Pulmonary artery endothelial cell (primary cell): ENCODE data around the gene AMPD3. TPM values are rescaled to one million over a fixed set of nuclear protein-coding genes. Genes with fewer than 3 reads are reported as not detected.

Source experiments
- DNase-seq: peaks from one replicate; pipeline ENCODE4 v3.0.0-alpha.2; 2011; ENCODE audit warnings: low read depth, low spot score
- total RNA-seq: library from RNA; depleted of rRNA; stranded (reverse); fragments of >200 nt; gene quantifications from 2 replicates; pipeline ENCODE4 v1.2.3, GENCODE V29; 2014

AMPD3 gene
- total RNA-seq, 1 donor from 2014 or later, result 0.66 TPM

- DNase-seq, result no peak
These were observed 5.7 kb downstream of the AMPD3 start for GRCh38 chr11:10460611-10461275.

GRCh38 chr11:10461276-10461790 is 6.3 kb downstream of the AMPD3 start:
- DNase-seq, result no peak

DNA sequence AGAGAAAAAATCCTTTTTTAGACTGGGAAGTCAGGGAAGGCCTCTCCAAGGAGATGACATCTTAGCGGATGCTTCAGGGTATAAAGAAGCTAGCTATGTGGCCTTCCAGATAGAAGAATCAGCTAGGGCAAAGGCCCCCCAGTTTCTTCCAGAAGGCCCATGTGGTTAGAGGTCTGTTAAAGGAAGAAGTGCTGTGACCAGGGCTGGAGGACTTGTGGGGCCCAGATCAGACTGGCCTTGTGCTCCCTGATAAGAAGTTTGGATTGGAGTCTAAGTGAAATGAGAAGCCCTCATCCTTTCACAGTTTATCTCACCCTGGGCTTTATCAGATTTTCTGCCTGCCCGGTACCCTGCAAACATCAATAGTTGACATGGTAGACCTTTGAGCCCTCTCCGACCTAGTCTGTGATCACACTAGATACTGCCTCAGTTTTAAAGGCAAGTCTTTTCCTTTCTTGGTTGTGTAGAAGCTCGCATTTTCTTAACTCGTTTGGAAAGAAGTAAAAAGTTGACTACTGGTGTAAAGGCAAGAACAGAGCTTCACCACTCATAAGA is 7.8 kb downstream of the AMPD3 start:
- DNase-seq, result no peak

DNA sequence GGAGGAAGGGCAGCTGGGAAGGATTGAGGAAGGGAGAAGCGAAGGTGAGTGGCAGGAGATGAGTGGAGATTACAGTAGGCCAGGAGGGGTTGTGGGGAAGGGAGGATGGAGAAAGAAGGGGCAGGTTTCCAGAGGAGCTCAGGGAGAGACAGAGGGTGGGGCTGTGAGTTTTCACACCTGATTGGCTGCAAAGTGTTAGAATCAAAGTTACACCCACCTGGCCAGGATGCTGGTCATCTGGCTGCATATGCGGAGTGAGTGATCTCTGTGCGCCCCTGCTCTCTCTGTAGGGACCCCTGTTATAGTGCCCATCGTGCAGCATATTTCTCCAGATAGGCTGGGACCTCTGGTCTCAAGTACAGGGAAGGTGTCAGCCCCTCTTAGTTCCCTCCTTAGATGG is 18.3 kb downstream of the AMPD3 start:
- no peak for DNase-seq

DNA sequence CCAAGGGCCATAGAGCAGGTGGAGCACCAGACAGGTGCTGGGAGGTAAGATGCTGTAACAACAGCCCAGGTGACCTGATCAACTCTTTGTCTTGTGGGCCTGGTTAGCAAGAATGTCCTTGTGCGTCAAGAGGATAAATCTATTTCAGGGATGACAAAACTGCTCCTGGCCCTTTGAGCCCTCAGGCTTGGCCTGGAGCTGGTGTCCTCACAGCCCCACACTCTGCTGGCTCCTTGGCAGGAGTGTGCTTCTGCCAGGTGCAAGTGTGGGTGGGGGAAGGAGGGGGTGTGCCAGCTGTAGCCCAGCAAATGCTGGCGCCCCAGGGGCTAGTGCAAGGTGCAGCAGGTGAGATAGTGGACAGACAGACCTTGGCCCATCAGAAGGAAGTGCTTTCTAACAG is 19.5 kb downstream of the AMPD3 start:
- no peak for DNase-seq

DNA sequence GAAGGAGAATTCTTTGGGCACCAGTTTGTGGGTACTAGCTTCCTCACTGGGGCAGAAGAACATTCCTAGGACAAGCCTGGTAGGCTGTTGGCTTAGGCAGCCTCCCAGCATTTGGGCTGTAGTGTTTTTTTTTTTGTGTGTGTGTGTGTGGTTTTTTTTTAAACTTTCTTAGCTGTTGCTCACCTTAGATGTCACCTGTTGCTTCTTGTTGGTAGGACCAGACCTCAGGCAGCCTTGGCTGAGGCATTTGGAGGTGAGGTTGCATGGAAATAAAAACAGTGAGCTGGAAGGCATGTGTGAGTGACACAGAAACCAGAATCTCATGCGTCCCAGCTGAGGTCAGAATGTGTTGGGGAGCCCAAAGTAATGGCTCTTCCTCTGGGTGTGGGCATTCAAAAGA is 21.3 kb downstream of the AMPD3 start:
- DNase-seq, result no peak

GRCh38 chr11:10476927-10477689 is 22.0 kb downstream of the AMPD3 start:
- no peak for DNase-seq

- DNase-seq, result no peak
These were observed 22.6 kb downstream of the AMPD3 start for GRCh38 chr11:10477690-10478046.

GRCh38 chr11:10478066-10478465 is 23.0 kb downstream of the AMPD3 start:
- DNase-seq, result no peak

- DNase-seq, result no peak
These were observed 23.8 kb downstream of the AMPD3 start for GRCh38 chr11:10478574-10479550.

DNA sequence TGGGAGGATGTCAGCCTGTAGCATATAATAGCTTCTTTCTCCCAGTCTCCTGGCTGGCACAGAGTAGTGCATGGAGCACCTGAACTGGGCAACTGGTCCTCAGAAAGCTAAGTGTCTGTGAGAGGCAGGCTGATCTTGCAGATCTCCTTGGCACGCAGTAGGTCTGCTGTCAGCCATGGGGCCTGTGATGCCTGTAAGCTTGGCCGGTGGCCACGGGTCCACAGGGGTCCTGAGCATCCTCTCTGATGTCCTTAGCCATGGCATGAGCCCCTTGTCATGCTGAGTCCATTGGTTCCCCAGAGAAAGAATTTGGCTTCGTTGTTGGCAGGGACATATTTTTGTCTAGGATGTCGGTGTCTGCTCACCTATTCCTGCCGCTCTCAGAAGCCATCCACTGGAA is 25.0 kb downstream of the AMPD3 start:
- DNase-seq, result no peak

GRCh38 chr11:10480760-10481159 is 25.7 kb downstream of the AMPD3 start:
- DNase-seq, result no peak

GRCh38 chr11:10481560-10482349 is 26.7 kb downstream of the AMPD3 start:
- DNase-seq, result no peak

DNA sequence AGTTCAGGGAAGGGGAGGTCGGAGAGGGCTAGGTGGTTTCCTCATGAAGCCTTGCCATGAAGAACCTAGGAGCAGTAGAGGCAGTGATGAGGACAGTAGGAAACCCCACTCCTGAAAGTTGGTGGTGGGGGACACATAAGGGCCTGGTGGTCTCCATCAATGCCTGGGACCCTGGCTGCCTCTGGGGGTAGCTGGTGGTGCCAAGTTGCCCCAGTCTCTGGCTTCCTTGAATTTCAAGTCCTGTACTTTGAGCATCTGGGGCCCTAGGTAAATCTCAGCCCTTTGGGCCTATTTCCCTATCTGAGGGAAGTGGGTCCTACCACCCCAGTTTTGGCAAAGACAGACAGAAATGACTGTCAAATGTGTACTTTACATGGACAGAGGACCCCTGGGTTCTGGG is 28.1 kb downstream of the AMPD3 start:
- no peak for DNase-seq

GRCh38 chr11:10483584-10483983 is 28.5 kb downstream of the AMPD3 start:
- no peak for DNase-seq

DNA sequence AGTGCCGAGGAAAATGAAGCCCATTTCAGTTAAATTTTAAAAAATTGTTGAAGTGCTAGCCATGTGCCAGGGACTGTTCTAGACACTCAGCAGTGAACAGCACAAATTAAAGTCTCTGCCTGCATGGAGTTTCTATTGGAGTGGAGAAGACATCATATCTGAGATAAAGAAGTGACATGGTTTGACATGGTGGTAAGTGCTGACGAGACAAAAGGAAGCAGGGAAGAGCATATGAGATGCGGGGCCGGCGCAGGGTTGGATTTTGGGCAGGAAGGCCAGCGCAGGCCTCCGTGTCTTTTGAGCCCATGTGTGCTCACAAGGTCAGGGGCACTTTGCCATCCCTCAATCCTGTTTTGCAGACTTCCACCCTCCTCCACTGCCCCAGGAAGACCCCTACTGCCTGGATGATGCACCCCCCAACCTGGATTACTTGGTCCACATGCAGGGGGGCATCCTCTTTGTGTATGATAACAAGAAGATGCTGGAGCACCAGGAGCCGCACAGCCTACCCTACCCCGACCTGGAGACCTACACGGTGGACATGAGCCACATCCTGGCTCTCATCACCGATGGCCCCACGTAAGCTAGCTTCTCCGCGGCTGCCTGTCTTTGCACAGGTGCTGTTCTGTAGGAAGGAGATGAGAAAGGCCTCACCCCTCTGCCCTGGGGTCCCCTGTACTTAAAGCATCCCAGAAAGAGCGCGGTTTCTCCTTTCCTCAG is 29.6 kb downstream of the AMPD3 start:
- no peak for DNase-seq

GRCh38 chr11:10485646-10486045 is 30.6 kb downstream of the AMPD3 start:
- no peak for DNase-seq

DNA sequence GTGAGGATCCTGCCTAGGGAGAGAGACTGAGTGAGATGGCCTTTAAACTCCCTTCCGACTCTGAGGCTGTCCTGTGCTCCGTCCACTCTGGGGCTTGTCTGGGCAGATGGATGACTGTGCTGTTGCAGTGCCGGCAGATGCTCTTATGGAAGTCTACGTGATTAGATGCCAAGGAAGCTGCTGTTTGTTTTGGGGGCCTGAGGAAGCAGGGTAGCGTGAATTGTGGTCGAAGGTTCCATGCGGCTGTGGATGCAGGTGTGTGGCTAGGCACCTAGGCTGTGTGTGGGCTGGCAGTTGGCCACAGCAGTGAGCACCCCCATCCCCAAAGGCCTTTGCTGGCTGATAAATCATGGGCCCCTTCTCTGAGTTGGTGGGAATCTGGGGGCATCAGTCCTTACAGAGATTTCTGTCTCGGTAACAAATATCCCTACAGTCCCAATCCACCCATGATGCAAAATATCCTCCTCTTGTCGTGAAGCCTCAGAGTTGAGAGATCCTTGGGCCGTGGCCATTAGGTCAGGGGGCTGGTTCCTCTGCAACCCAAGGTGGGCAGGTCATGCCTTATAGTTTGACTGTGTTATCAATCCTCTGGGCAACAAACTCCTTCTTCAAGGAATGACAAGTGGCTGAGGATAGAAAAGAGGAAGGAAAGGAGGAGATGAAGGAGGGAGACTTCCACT is 31.2 kb downstream of the AMPD3 start:
- DNase-seq, result no peak

GRCh38 chr11:10487002-10487647 is 32.1 kb downstream of the AMPD3 start:
- no peak for DNase-seq
